H1 (cell line): ENCODE results near the gene MAGI1. TPM values are rescaled to one million over a fixed set of nuclear protein-coding genes. Genes with fewer than 3 reads are reported as not detected.
A peak's percentile ranks its signal among the peaks of the same experiment; 100 is the strongest.
"Not testable (repeated sequence)": the region's sequence is repeated elsewhere in the genome, so short reads cannot be mapped to it uniquely, and the experiment has no call there.

Experiments used
- CTCF ChIA-PET: fragments of 300-600 bp; sonication (Branson Sonifier 250); formaldehyde crosslinking; loops from one replicate; lab custom pipeline; 2021; ENCODE audit not compliant: partially characterized antibody; lab: Charles Lee
- POLR2A ChIA-PET: fragments of 300-600 bp; sonication (Branson Sonifier 250); formaldehyde crosslinking; loops from one replicate; lab custom pipeline; 2021; ENCODE audit warnings: inconsistent platforms; ENCODE audit not compliant: partially characterized antibody; lab: Charles Lee
- DNase-seq, 2 experiments: peaks; one replicate each; pipeline versions ENCODE4 v3.0.0 to v3.0.0-alpha.2; 2010 to 2022; ENCODE audit warnings: low spot score in 2 of 2, low read depth in 1 of 2, mixed read lengths in 1 of 2
- FAIRE-seq: peaks from 2 replicates; lab custom pipeline; 2011; peaks lifted over from hg19 to GRCh38; lab: Jason Lieb, UNC
- H2AFZ ChIP-seq: 2 replicates; pipeline ENCODE4 v1.8.1; 2012; ENCODE audit warnings: low read length, inconsistent platforms
- H2AK5ac ChIP-seq: 2 replicates; pipeline ENCODE4 v1.6.1; 2013; ENCODE audit warnings: low read depth, low read length
- H2BK120ac ChIP-seq: replicated peaks from 2 replicates; pipeline ENCODE3; 2013; ENCODE audit warnings: low read depth, low read length, inconsistent platforms
- H2BK12ac ChIP-seq: 2 replicates; pipeline ENCODE4 v1.6.1; 2013; ENCODE audit warnings: low read depth, low read length
- H2BK15ac ChIP-seq: 2 replicates; pipeline ENCODE4 v1.6.1; 2013; ENCODE audit warnings: low read length
- H2BK20ac ChIP-seq: 2 replicates; pipeline ENCODE4 v1.6.1; 2013; ENCODE audit warnings: low read length
- H2BK5ac ChIP-seq: 2 replicates; pipeline ENCODE4 v1.6.1; 2013; ENCODE audit warnings: low read depth, low read length
- H3K14ac ChIP-seq: 2 replicates; pipeline ENCODE4 v1.6.1; 2013; ENCODE audit warnings: inconsistent platforms; ENCODE audit not compliant: insufficient read length
- H3K18ac ChIP-seq: 2 replicates; pipeline ENCODE4 v1.6.1; 2013; ENCODE audit warnings: low read length; ENCODE audit errors: extremely low read depth
- H3K23ac ChIP-seq: 2 replicates; pipeline ENCODE4 v1.6.1; 2013; ENCODE audit warnings: inconsistent platforms; ENCODE audit not compliant: insufficient read length
- H3K23me2 ChIP-seq: 2 replicates; pipeline ENCODE4 v1.6.1; 2013; ENCODE audit warnings: low read depth, low read length
- H3K27ac ChIP-seq: 2 replicates; pipeline ENCODE4 v1.6.1; 2011; ENCODE audit warnings: low read depth, low read length, inconsistent platforms
- H3K27me3 ChIP-seq, 4 experiments: replicated peaks in 1 of 4; 1 replicate in 1 of 4; 2 replicates in 3 of 4; pipeline versions ENCODE4 v1.6.1 to v1.8.1; 2011 to 2013; ENCODE audit warnings: low read length in 3 of 4, mild to moderate bottlenecking in 3 of 4, inconsistent platforms in 2 of 4, mixed read lengths in 2 of 4, moderate library complexity in 1 of 4; ENCODE audit not compliant: control insufficient read depth in 3 of 4, insufficient read depth in 3 of 4; ENCODE audit errors: extremely low read depth in 1 of 4
- H3K36me3 ChIP-seq, 4 experiments: 2 replicates each; pipeline versions ENCODE4 v1.6.1 to v1.8.1; 2011 to 2013; ENCODE audit warnings: mild to moderate bottlenecking in 4 of 4, low read length in 3 of 4, moderate library complexity in 2 of 4, control low read depth in 1 of 4, inconsistent platforms in 1 of 4; ENCODE audit not compliant: insufficient read depth in 4 of 4, control insufficient read depth in 2 of 4
- H3K4ac ChIP-seq: replicated peaks from 2 replicates; pipeline ENCODE3; 2013; ENCODE audit warnings: low read length, low read depth, mixed read lengths, inconsistent platforms; ENCODE audit not compliant: insufficient read length
- H3K4me1 ChIP-seq, 4 experiments: replicated peaks in 1 of 4; 1 replicate in 1 of 4; 2 replicates in 3 of 4; pipeline versions ENCODE4 v1.6.1 to v1.8.1; 2011 to 2013; ENCODE audit warnings: low read length in 3 of 4, inconsistent platforms in 2 of 4, mixed read lengths in 1 of 4; ENCODE audit not compliant: insufficient read depth in 4 of 4, control insufficient read depth in 3 of 4
- H3K4me2 ChIP-seq, 2 experiments: 2 replicates each; pipeline versions ENCODE4 v1.6.1 to v1.8.1; 2011 to 2013; ENCODE audit warnings: low read depth in 2 of 2, low read length in 2 of 2, control low read depth in 1 of 2, inconsistent platforms in 1 of 2, mild to moderate bottlenecking in 1 of 2; ENCODE audit not compliant: insufficient read depth in 1 of 2
- H3K4me3 ChIP-seq, 4 experiments: fragments of 200-600, 300-600 bp in 1 of 4; sonication (generic), shearing (Covaris generic), sonication (Bioruptor Twin) in 1 of 4; 2 replicates each; pipeline versions ENCODE4 v1.5.1 to v1.8.1; 2011 to 2016; ENCODE audit warnings: low read length in 4 of 4, low read depth in 3 of 4, control low read depth in 2 of 4, inconsistent platforms in 2 of 4, mild to moderate bottlenecking in 2 of 4, mixed read lengths in 1 of 4, moderate library complexity in 1 of 4; ENCODE audit not compliant: insufficient read depth in 2 of 4; ENCODE audit errors: extremely low read depth in 1 of 4
- H3K56ac ChIP-seq: replicated peaks from 2 replicates; pipeline ENCODE3; 2013; ENCODE audit warnings: low read depth, mild to moderate bottlenecking, mixed read lengths, low read length, inconsistent platforms; ENCODE audit not compliant: insufficient read length
- H3K79me1 ChIP-seq: 2 replicates; pipeline ENCODE4 v1.6.1; 2013; ENCODE audit warnings: low read depth, low read length, control low read depth
- H3K79me2 ChIP-seq, 2 experiments: 2 replicates each; pipeline versions ENCODE4 v1.6.1 to v1.8.1; 2012 to 2013; ENCODE audit warnings: low read length in 2 of 2, mild to moderate bottlenecking in 2 of 2, inconsistent platforms in 1 of 2; ENCODE audit not compliant: insufficient read depth in 2 of 2, control insufficient read depth in 1 of 2
- H3K9ac ChIP-seq, 4 experiments: replicated peaks in 1 of 4; 1 replicate in 1 of 4; 2 replicates in 3 of 4; pipeline versions ENCODE4 v1.6.1 to v1.8.1; 2011 to 2013; ENCODE audit warnings: low read depth in 3 of 4, low read length in 3 of 4, control low read depth in 2 of 4, mild to moderate bottlenecking in 2 of 4, moderate library complexity in 2 of 4, inconsistent platforms in 1 of 4; ENCODE audit errors: extremely low read depth in 1 of 4
- H3K9me3 ChIP-seq, 2 experiments: 2 replicates each; pipeline versions ENCODE4 v1.6.1 to v1.8.1; 2012 to 2013; ENCODE audit warnings: mild to moderate bottlenecking in 2 of 2, moderate library complexity in 2 of 2, control low read depth in 1 of 2, inconsistent platforms in 1 of 2, low read depth in 1 of 2, low read length in 1 of 2, mixed read lengths in 1 of 2; ENCODE audit not compliant: insufficient read depth in 2 of 2
- H4K20me1 ChIP-seq, 2 experiments: replicated peaks in 1 of 2; 2 replicates each; pipeline versions ENCODE3 to v1.8.1; 2011 to 2013; ENCODE audit warnings: inconsistent platforms in 2 of 2, low read length in 2 of 2, mild to moderate bottlenecking in 1 of 2; ENCODE audit not compliant: insufficient read depth in 2 of 2, control insufficient read depth in 1 of 2
- H4K5ac ChIP-seq: 2 replicates; pipeline ENCODE4 v1.6.1; 2013; ENCODE audit warnings: low read length, low read depth, mixed read lengths, inconsistent platforms; ENCODE audit not compliant: insufficient read length
- H4K8ac ChIP-seq: 2 replicates; pipeline ENCODE4 v1.8.0; 2013; ENCODE audit warnings: mild to moderate bottlenecking, moderate library complexity, low read length, inconsistent platforms; ENCODE audit not compliant: insufficient read depth; ENCODE audit errors: extremely low read depth
- H4K91ac ChIP-seq: replicated peaks from 2 replicates; pipeline ENCODE3; 2013; ENCODE audit warnings: low read length, mixed read lengths, inconsistent platforms; ENCODE audit not compliant: insufficient read length
- WGBS, 2 experiments: shearing (Covaris generic) in 1 of 2; methylation state at CpG; one replicate each; pipeline versions ENCODE4 v1.1.6 to v1.1.7; 2013 to 2015; ENCODE audit warnings: low lambda C conversion rate in 2 of 2, mixed read lengths in 2 of 2, inconsistent platforms in 1 of 2, low coverage in 1 of 2, missing lambda C conversion rate in 1 of 2; ENCODE audit not compliant: insufficient replicate concordance in 2 of 2, insufficient coverage in 1 of 2, insufficient read length in 1 of 2; ENCODE audit errors: extremely low coverage in 1 of 2, missing lambda C conversion rate in 1 of 2; 5-methylcytosine and 5-hydroxymethylcytosine counted together
- polyA plus RNA-seq, 7 experiments: library from polyadenylated mRNA; depleted of rRNA in 3 of 7; stranded (reverse) in 5 of 7; unstranded in 2 of 7; fragments of >200 nt in 5 of 7; fragments of 200-250 nt in 2 of 7; gene quantifications; 1 replicate in 5 of 7; 2 replicates in 1 of 7; 4 replicates in 1 of 7; pipeline versions ENCODE4 v1.2.1 to v1.2.3, GENCODE V29; 2011 to 2013; ENCODE audit warnings: missing spikeins in 2 of 7, mixed read lengths in 2 of 7
- total RNA-seq: library from RNA; stranded (reverse); fragmentation: NEBNext Ultra II Directional; extraction: Animal tissue kit (Norgen Biotek cat#: 25700); gene quantifications from 2 replicates; pipeline ENCODE4 v1.2.1, GENCODE V29; 2021

The MAGI1 gene
- total and polyA plus RNA-seq, 2 of the 8 experiments (the other 6 are each of a cell fraction or from before 2014, with no cell fraction given) = 19.8 to 78.0 TPM

DNA sequence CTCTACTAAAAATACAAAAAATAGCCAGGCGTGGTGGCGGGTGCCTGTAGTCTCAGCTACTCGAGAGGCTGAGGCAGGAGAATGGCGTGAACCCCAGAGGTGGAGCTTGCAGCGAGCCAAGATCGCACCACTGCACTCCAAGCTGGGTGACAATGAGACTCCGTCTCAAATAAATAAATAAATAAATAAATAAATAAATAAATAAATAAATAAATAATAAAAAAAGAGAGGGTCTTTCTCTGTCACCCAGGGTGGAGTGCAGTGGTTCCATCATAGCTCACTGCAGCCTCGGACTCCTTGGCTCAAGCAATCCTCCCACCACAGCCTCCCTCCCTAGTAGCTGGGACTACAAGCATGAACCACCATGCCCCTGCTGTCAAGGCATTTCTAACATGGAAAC is 11.6 kb downstream of the MAGI1 start:
- H3K23me2 ChIP-seq, H2BK20ac ChIP-seq, H3K4ac ChIP-seq, H3K9ac ChIP-seq, H2AFZ ChIP-seq, H3K4me2 ChIP-seq, H2BK12ac ChIP-seq, H3K27me3 ChIP-seq, H3K14ac ChIP-seq, H2BK15ac ChIP-seq, H2BK120ac ChIP-seq, H3K9me3 ChIP-seq, H3K23ac ChIP-seq, H3K27ac ChIP-seq, H4K91ac ChIP-seq, H3K18ac ChIP-seq, H3K36me3 ChIP-seq, FAIRE-seq, H4K5ac ChIP-seq, POLR2A ChIA-PET, H3K4me1 ChIP-seq, H4K8ac ChIP-seq, H3K4me3 ChIP-seq, H4K20me1 ChIP-seq, H3K56ac ChIP-seq, H2BK5ac ChIP-seq, DNase-seq: not testable (repeated sequence)
- H3K79me2 ChIP-seq = peaks cover 22 to 93% of the 10 kb centered on the region in 2 experiments
- CTCF ChIA-PET = interaction anchor here (1.0 to 2.3 kb wide), 2 partner anchors 10 to 18 kb away, joined by 3 to 7 read pairs; no protein-coding TSS in a partner anchor
- H3K79me1 ChIP-seq = peaks cover 17% of the 10 kb centered on the region
- 95% methylated on average over 8 of the region's 8 CpGs; no CpG with 5 or more reads in 1 of the 2 experiments for WGBS, 2 experiments
- peak overlapping the region; percentile 92; the same call in 1 of the 2 replicates for H2AK5ac ChIP-seq
